GM23248 (cell line): Measurements from ENCODE around the gene SNCA. TPM values are rescaled to one million over a fixed set of nuclear protein-coding genes. Genes with fewer than 3 reads are reported as not detected.

Source experiments
- DNase-seq: peaks from one replicate; pipeline ENCODE4 v3.0.0-alpha.2; 2015
- H2AFZ ChIP-seq: fragments of 200-600 bp; sonication (generic); 2 replicates; pipeline ENCODE4 v1.6.1; 2016; ENCODE audit warnings: antibody characterized with exemption
- H3F3A ChIP-seq: fragments of 200-600 bp; sonication (generic); 2 replicates; pipeline ENCODE4 v1.6.1; 2016; ENCODE audit warnings: mild to moderate bottlenecking, antibody characterized with exemption, mixed run types; ENCODE audit not compliant: insufficient read depth
- H3K27ac ChIP-seq: fragments of 200-600 bp; sonication (generic); 2 replicates; pipeline ENCODE4 v1.5.1; 2016; ENCODE audit warnings: mild to moderate bottlenecking
- H3K27me3 ChIP-seq: fragments of 200-600 bp; sonication (generic); replicated peaks from 2 replicates; pipeline ENCODE4 v1.6.1; 2016; ENCODE audit warnings: mild to moderate bottlenecking; ENCODE audit not compliant: insufficient read depth
- H3K36me3 ChIP-seq: fragments of 200-600 bp; sonication (generic); 2 replicates; pipeline ENCODE4 v1.6.1; 2016; ENCODE audit warnings: low read depth, mild to moderate bottlenecking
- H3K4me1 ChIP-seq: fragments of 200-600 bp; sonication (generic); 2 replicates; pipeline ENCODE4 v1.6.1; 2016; ENCODE audit warnings: mild to moderate bottlenecking; ENCODE audit not compliant: insufficient read depth
- H3K4me2 ChIP-seq: fragments of 200-600 bp; sonication (generic); one replicate; pipeline ENCODE4 v1.6.1; 2016; ENCODE audit warnings: mild to moderate bottlenecking; ENCODE audit not compliant: unreplicated experiment
- H3K4me3 ChIP-seq: fragments of 200-600 bp; sonication (generic); 2 replicates; pipeline ENCODE4 v1.5.1; 2016; ENCODE audit warnings: mild to moderate bottlenecking
- H3K79me2 ChIP-seq: fragments of 200-600 bp; sonication (generic); 2 replicates; pipeline ENCODE4 v1.6.1; 2016; ENCODE audit warnings: mild to moderate bottlenecking; ENCODE audit not compliant: insufficient read depth
- H3K9ac ChIP-seq: fragments of 200-600 bp; sonication (generic); 2 replicates; pipeline ENCODE4 v1.6.1; 2016; ENCODE audit warnings: mild to moderate bottlenecking
- H3K9me2 ChIP-seq: fragments of 200-600 bp; sonication (generic); 2 replicates; pipeline ENCODE4 v1.6.1; 2016; ENCODE audit warnings: mixed run types, mild to moderate bottlenecking, moderate library complexity; ENCODE audit not compliant: insufficient read depth
- H3K9me3 ChIP-seq: fragments of 200-600 bp; sonication (generic); one replicate; pipeline ENCODE4 v1.6.1; 2017; ENCODE audit warnings: low read depth
- H4K20me1 ChIP-seq: fragments of 200-600 bp; sonication (generic); 2 replicates; pipeline ENCODE4 v1.6.0; 2016; ENCODE audit not compliant: insufficient read depth
- EZH2 ChIP-seq: fragments of 200-600 bp; sonication (generic); IDR thresholded peaks from 2 replicates; pipeline ENCODE4 v1.6.1; 2018; ENCODE audit warnings: antibody characterized with exemption, mild to moderate bottlenecking; ENCODE audit not compliant: insufficient read depth, poor library complexity, severe bottlenecking
- EZH2phosphoT487 ChIP-seq: fragments of 200-600 bp; sonication (generic); IDR thresholded peaks from 2 replicates; pipeline ENCODE4 v1.6.1; 2018; ENCODE audit warnings: antibody characterized with exemption, moderate library complexity, mild to moderate bottlenecking, low read depth; ENCODE audit not compliant: insufficient read depth
- WGBS, 2 experiments: methylation state at CpG; one replicate each; pipeline ENCODE4 v1.1.6; 2015 to 2017; ENCODE audit warnings: low lambda C conversion rate in 2 of 2, low coverage in 1 of 2; ENCODE audit errors: missing lambda C conversion rate in 2 of 2; 5-methylcytosine and 5-hydroxymethylcytosine counted together
- in situ Hi-C: fragments of 300-500 bp; cut with MboI; formaldehyde crosslinking; loops from 2 replicates; pipeline ENCODE4 v1.15.0; 2020
- polyA plus RNA-seq: library from polyadenylated mRNA; unstranded; fragments of >200 nt; fragmentation: Nextera tagmentation; extraction: Ambion mirVana; gene quantifications from 2 replicates; pipeline ENCODE4 v1.2.1, GENCODE V29; 2016
- total RNA-seq: library from RNA; depleted of rRNA; stranded (reverse); fragments of >200 nt; shearing (Covaris generic); gene quantifications from 2 replicates; pipeline ENCODE4 v1.2.3, GENCODE V29; 2014

SNCA gene
- total and polyA plus RNA-seq, 2 experiments from 2014 or later: 0.25 TPM; not detected in 1

- no peak for TF ChIP-seq EZH2
- TF ChIP-seq EZH2phosphoT487: no peak
- H3K27ac ChIP-seq: no peak overlapping the region
Observed at GRCh38 chr4:89788206-89789072, 48.5 kb downstream of the SNCA start.

GRCh38 chr4:89784686-89785231 is 52.2 kb downstream of the SNCA start:
- H3K9me2 ChIP-seq: no peaks in the 10 kb centered on the region
- no peaks in the 10 kb centered on the region for H3F3A ChIP-seq
- no peak overlapping the region for H3K27ac ChIP-seq
- WGBS, 2 experiments: 67 to 68% methylated on average over 2 of the region's 2 CpGs
- no peak for DNase-seq
- TF ChIP-seq EZH2phosphoT487 (no peak), EZH2 (no peak)
- H3K4me1 ChIP-seq: no peaks in the 10 kb centered on the region
- no peak overlapping the region for H3K4me3 ChIP-seq
- in situ Hi-C loops: no loop called here
- H2AFZ ChIP-seq: no peak overlapping the region
- no peaks in the 10 kb centered on the region for H4K20me1 ChIP-seq
- H3K9me3 ChIP-seq: no peaks in the 10 kb centered on the region
- H3K36me3 ChIP-seq: no peaks in the 10 kb centered on the region
- H3K4me2 ChIP-seq: no peak overlapping the region
- no peaks in the 10 kb centered on the region for H3K27me3 ChIP-seq
- H3K79me2 ChIP-seq: no peaks in the 10 kb centered on the region
- H3K9ac ChIP-seq: no peak overlapping the region

More at GRCh38 chr4:89788206-89789072, 48.5 kb downstream of the SNCA start:
- H2AFZ ChIP-seq: no peak overlapping the region
- no peak overlapping the region for H3K9ac ChIP-seq
- H3K9me3 ChIP-seq: no peaks in the 10 kb centered on the region
- H3K4me1 ChIP-seq: no peaks in the 10 kb centered on the region
- H3K9me2 ChIP-seq: no peaks in the 10 kb centered on the region
- no peak overlapping the region for H3K4me3 ChIP-seq
- WGBS, 2 experiments: 55 to 74% methylated on average over 2 of the region's 2 CpGs
- in situ Hi-C loops: no loop called here
- no peaks in the 10 kb centered on the region for H3K79me2 ChIP-seq
- no peak overlapping the region for H3K4me2 ChIP-seq
- no peaks in the 10 kb centered on the region for H4K20me1 ChIP-seq
- H3K36me3 ChIP-seq: no peaks in the 10 kb centered on the region
- DNase-seq: peak; percentile 32
- no peaks in the 10 kb centered on the region for H3K27me3 ChIP-seq
- no peaks in the 10 kb centered on the region for H3F3A ChIP-seq

- Histone ChIP-seq H3K4me1 (no peaks in the 10 kb centered on the region), H3K36me3 (no peaks in the 10 kb centered on the region), H3K9me2 (no peaks in the 10 kb centered on the region), H3K27me3 (no peaks in the 10 kb centered on the region), H3K9ac (no peak overlapping the region), H3K9me3 (no peaks in the 10 kb centered on the region), H3K4me2 (no peak overlapping the region), H4K20me1 (no peaks in the 10 kb centered on the region), H3K27ac (no peak overlapping the region), H2AFZ (no peak overlapping the region), H3K79me2 (no peaks in the 10 kb centered on the region), H3K4me3 (no peak overlapping the region), H3F3A (no peaks in the 10 kb centered on the region)
- in situ Hi-C loops: no loop called here
- DNase-seq: no peak
- TF ChIP-seq EZH2phosphoT487 (no peak), EZH2 (no peak)
- 49 to 50% methylated on average over 2 of the region's 2 CpGs for WGBS, 2 experiments
Observed at GRCh38 chr4:89781321-89781720, 55.6 kb downstream of the SNCA start.

GRCh38 chr4:89773805-89774204 is 63.2 kb downstream of the SNCA start:
- H3K9ac ChIP-seq: no peak overlapping the region
- H3K9me3 ChIP-seq: no peaks in the 10 kb centered on the region
- no peak for DNase-seq
- H3F3A ChIP-seq: no peaks in the 10 kb centered on the region
- no peaks in the 10 kb centered on the region for H3K36me3 ChIP-seq
- no peaks in the 10 kb centered on the region for H3K79me2 ChIP-seq
- no peaks in the 10 kb centered on the region for H3K9me2 ChIP-seq
- no peak overlapping the region for H3K27ac ChIP-seq
- TF ChIP-seq EZH2 (no peak), EZH2phosphoT487 (no peak)
- no peaks in the 10 kb centered on the region for H3K27me3 ChIP-seq
- H3K4me1 ChIP-seq: no peaks in the 10 kb centered on the region
- H3K4me3 ChIP-seq: no peak overlapping the region
- no peak overlapping the region for H3K4me2 ChIP-seq
- H2AFZ ChIP-seq: no peak overlapping the region
- in situ Hi-C loops: no loop called here
- no peaks in the 10 kb centered on the region for H4K20me1 ChIP-seq
- 25 to 29% methylated on average over 2 of the region's 2 CpGs for WGBS, 2 experiments
